Nephron (organoid): ENCODE data around the gene SCYL2.
A peak's percentile ranks its signal among the peaks of the same experiment; 100 is the strongest.
"Not testable (repeated sequence)": the region's sequence is repeated elsewhere in the genome, so short reads cannot be mapped to it uniquely, and the experiment has no call there.

Source experiments
- H3K27ac Mint-ChIP-seq, 3 experiments: 2 replicates each; pipeline ENCODE4 v1.8.0; 2020; ENCODE audit warnings: mixed read lengths in 3 of 3, mild to moderate bottlenecking in 2 of 3, moderate library complexity in 1 of 3
- H3K27me3 Mint-ChIP-seq: 2 replicates; pipeline ENCODE4 v1.8.0; 2021; ENCODE audit warnings: low read depth, mild to moderate bottlenecking, moderate library complexity, mixed read lengths
- H3K36me3 Mint-ChIP-seq: 2 replicates; pipeline ENCODE4 v1.8.0; 2020; ENCODE audit warnings: low read depth, mixed read lengths
- H3K4me1 Mint-ChIP-seq: 2 replicates; pipeline ENCODE4 v1.8.0; 2020; ENCODE audit warnings: mixed read lengths
- H3K4me3 Mint-ChIP-seq, 3 experiments: 2 replicates each; pipeline ENCODE4 v1.8.0; 2020; ENCODE audit warnings: mild to moderate bottlenecking in 3 of 3, mixed read lengths in 3 of 3, moderate library complexity in 2 of 3
- H3K9me3 Mint-ChIP-seq: 2 replicates; pipeline ENCODE4 v1.8.0; 2020; ENCODE audit warnings: mixed read lengths
- TF ChIP-seq, protein P1 (sequence below), 3 experiments: fragments of 200-600 bp; sonication (generic); IDR thresholded peaks; one replicate each; pipeline ENCODE4 v1.5.0; 2021; ENCODE audit warnings: antibody characterized with exemption in 3 of 3; ENCODE audit not compliant: unreplicated experiment in 3 of 3

The SCYL2 gene, protein sequence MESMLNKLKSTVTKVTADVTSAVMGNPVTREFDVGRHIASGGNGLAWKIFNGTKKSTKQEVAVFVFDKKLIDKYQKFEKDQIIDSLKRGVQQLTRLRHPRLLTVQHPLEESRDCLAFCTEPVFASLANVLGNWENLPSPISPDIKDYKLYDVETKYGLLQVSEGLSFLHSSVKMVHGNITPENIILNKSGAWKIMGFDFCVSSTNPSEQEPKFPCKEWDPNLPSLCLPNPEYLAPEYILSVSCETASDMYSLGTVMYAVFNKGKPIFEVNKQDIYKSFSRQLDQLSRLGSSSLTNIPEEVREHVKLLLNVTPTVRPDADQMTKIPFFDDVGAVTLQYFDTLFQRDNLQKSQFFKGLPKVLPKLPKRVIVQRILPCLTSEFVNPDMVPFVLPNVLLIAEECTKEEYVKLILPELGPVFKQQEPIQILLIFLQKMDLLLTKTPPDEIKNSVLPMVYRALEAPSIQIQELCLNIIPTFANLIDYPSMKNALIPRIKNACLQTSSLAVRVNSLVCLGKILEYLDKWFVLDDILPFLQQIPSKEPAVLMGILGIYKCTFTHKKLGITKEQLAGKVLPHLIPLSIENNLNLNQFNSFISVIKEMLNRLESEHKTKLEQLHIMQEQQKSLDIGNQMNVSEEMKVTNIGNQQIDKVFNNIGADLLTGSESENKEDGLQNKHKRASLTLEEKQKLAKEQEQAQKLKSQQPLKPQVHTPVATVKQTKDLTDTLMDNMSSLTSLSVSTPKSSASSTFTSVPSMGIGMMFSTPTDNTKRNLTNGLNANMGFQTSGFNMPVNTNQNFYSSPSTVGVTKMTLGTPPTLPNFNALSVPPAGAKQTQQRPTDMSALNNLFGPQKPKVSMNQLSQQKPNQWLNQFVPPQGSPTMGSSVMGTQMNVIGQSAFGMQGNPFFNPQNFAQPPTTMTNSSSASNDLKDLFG

DNA sequence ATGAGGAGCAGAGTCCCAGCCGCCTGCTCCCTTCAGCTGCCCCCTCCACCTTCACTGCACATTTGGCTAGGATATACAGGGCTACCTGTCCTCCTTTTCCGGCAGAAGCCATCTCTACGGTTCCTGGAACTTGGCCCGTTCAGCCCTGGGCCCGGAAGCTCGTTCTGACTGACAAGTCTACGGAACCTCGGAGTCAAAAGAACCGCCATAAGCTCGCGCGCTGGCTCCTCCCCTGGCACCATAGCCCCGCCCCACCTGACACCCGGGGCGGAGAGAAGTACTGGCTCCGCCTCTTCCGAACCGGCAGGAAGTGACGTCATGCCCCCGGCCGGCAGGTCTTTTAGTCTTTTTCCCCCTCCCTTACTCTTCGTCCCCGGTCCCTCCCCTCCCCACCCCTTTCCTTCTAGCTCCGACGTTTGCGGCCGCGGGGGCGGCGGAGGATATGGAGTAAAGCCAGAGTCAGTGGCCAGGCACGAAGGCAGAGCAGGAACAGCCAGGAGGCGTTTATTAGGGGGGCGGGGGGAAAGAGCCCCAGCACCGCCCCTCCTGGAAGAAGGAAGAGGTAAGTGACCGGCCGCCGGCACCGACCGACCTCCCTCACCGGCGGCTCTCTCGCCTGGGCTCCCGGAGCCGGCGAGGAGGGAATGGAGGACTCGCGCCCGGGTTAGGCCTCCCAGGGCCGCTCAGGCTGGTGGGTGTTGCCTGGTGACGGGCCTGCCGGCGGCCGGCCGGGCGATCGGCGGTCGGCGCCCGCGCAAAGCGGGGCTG lies at the start of gene SCYL2, which contains the start of gene DEPDC4:
Gene SCYL2, plus strand, starts transcription at position 343 of the 768 bp plus-strand sequence. CDS start 15,794 bp downstream, outside the sequence.
Gene DEPDC4, minus strand, starts transcription at position 245 of the 768 bp plus-strand sequence. Its CDS starts 3 bp downstream, at position 242.
- peaks cover 23% of the 10 kb centered on the region for H3K4me1 Mint-ChIP-seq
- no peaks in the 10 kb centered on the region for H3K9me3 Mint-ChIP-seq
- peak within 1 kb of the TSS; percentile 98 to 99 (median 98) for H3K4me3 Mint-ChIP-seq
- H3K27me3 Mint-ChIP-seq, result no peaks in the 10 kb centered on the region
- no peaks in the 10 kb centered on the region for H3K36me3 Mint-ChIP-seq
- peak within 1 kb of the TSS; percentile 98 to 99 (median 99) for H3K27ac Mint-ChIP-seq
- TF ChIP-seq, protein P1, sequence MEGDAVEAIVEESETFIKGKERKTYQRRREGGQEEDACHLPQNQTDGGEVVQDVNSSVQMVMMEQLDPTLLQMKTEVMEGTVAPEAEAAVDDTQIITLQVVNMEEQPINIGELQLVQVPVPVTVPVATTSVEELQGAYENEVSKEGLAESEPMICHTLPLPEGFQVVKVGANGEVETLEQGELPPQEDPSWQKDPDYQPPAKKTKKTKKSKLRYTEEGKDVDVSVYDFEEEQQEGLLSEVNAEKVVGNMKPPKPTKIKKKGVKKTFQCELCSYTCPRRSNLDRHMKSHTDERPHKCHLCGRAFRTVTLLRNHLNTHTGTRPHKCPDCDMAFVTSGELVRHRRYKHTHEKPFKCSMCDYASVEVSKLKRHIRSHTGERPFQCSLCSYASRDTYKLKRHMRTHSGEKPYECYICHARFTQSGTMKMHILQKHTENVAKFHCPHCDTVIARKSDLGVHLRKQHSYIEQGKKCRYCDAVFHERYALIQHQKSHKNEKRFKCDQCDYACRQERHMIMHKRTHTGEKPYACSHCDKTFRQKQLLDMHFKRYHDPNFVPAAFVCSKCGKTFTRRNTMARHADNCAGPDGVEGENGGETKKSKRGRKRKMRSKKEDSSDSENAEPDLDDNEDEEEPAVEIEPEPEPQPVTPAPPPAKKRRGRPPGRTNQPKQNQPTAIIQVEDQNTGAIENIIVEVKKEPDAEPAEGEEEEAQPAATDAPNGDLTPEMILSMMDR (IDR thresholded peaks at IDR 0.05; ENCODE audit: unreplicated experiment in 3 of 3), result no peak

DNA sequence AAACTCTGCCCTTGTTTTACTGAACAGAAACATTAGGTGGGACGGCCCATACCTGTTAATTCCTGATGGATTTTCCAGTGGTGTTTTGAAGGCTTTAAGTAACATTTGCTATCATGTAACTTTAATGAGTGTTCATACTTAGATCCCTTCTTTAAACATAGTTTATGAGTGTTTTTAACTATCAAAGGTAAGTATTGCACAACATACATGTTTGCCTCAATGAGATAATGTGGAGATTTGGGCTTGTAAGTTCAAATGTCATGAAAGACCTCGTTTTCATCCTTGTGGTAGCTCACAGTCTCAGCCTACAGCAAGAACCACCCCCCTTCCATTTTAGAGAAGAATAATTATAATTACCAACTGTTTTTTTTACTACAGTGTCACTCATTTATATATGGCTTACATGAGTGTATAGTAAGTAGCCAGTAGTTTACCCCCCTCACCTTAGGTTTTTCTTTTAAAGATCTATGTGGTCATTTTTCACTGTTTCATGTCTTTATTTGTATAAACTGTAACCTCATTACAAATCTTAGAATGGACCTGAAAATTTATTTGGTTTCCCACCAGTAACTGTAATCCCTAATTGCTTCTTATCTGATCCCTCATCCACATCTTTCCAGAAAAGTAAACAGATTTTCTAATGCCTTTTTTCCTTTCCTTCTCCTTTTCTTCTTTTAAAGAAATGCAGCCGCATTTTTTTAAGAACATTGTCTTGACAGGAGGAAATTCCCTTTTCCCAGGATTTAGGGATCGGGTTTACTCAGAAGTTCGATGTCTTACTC lies 47.5 kb upstream of the SCYL2 start:
- no peak overlapping the region for H3K4me3 Mint-ChIP-seq
- TF ChIP-seq, protein P1 (IDR thresholded peaks at IDR 0.05; ENCODE audit: unreplicated experiment in 3 of 3), result no peak
- H3K27ac Mint-ChIP-seq, result no peak overlapping the region
- peaks cover 51% of the 10 kb centered on the region for H3K36me3 Mint-ChIP-seq
- H3K9me3 Mint-ChIP-seq, result no peaks in the 10 kb centered on the region
- no peaks in the 10 kb centered on the region for H3K4me1 Mint-ChIP-seq
- no peaks in the 10 kb centered on the region for H3K27me3 Mint-ChIP-seq

DNA sequence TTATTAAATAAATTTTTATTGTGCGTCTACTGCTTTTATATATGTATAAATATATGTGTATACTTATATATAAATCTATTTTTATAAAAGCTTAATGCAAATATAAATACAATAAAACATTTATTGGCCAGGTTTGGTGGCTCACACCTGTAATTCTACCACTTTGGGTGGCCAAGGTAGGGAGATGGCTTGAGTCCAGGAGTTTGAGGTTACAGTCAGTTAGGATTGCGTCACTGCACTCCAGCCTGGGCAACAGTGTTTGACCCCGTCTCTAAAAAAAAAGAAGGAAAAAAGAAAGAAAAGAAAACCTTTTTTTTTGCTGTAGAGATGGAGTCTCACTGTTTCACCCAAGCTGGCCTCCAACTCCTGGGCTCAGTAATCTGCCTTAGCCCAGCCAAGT lies 45.5 kb upstream of the SCYL2 start:
- Mint-ChIP-seq H3K36me3 (peaks cover 39% of the 10 kb centered on the region), H3K9me3 (no peaks in the 10 kb centered on the region), H3K4me3 (no peak overlapping the region), H3K4me1 (no peaks in the 10 kb centered on the region), H3K27ac (no peak overlapping the region), H3K27me3 (no peaks in the 10 kb centered on the region)
- TF ChIP-seq, protein P1 (IDR thresholded peaks at IDR 0.05; ENCODE audit: unreplicated experiment in 3 of 3), result no peak

DNA sequence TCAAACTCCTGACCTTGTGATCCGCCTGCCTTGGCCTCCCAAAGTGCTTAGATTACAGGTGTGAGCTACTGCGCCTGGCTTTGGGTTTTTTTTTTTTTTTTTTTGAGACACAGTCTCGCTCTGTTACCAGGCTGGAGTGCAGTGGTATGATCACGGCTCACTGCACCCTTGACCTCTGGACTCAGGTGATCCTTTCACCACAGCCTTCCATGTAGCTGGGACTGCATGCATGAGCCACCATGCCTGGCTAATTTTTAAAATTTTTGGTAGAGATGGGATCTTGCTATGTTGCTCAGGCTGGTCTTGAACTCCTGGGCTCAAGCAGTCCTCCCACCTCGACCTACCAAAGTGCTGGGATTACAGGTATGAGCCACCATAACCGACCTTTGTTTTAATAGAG lies 44.8 kb upstream of the SCYL2 start:
- not testable (repeated sequence) for H3K4me1 Mint-ChIP-seq, H3K27me3 Mint-ChIP-seq, H3K27ac Mint-ChIP-seq, H3K4me3 Mint-ChIP-seq, H3K9me3 Mint-ChIP-seq
- peaks cover 36% of the 10 kb centered on the region for H3K36me3 Mint-ChIP-seq

DNA sequence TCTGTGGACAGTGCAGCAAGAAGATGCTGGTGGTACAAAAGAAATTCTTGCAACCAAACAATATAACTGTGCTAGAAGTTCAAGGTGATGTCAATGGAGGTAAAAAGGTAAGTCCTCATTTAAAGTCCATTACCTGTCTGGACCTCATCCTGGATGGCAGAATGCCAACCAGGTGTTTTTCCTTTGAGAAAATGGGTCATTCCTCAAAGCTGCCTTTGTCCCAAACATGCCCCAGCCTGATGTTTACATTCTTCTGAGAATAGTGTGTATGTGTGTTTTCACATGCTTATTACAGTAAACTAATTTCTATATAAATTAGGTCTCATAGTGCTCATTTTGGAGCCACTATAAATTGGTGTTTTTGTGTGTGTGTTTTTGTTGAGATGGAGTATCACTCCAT lies 41.5 kb upstream of the SCYL2 start:
- Mint-ChIP-seq H3K4me1 (no peaks in the 10 kb centered on the region), H3K36me3 (peaks cover 25% of the 10 kb centered on the region), H3K27me3 (no peaks in the 10 kb centered on the region), H3K9me3 (no peaks in the 10 kb centered on the region), H3K4me3 (no peak overlapping the region), H3K27ac (no peak overlapping the region)
- TF ChIP-seq, protein P1 (IDR thresholded peaks at IDR 0.05; ENCODE audit: unreplicated experiment in 3 of 3), result no peak
